Fibroblast of lung (primary cell): ENCODE results near the gene UXS1. TPM values are rescaled to one million over a fixed set of nuclear protein-coding genes. Genes with fewer than 3 reads are reported as not detected.

ENCODE experiments used
- DNase-seq, 2 donors: peaks; one replicate each; pipeline versions ENCODE4 v3.0.0 to v3.0.0-alpha.2; 2010; ENCODE audit warnings: low read depth in 2 of 2
- H2AFZ ChIP-seq: 2 replicates; pipeline ENCODE4 v1.5.1; 2012; ENCODE audit warnings: low read length, control low read depth, inconsistent platforms
- H3K27ac ChIP-seq: 2 replicates; pipeline ENCODE4 v1.5.1; 2011; ENCODE audit warnings: low read length, control low read depth; ENCODE audit not compliant: insufficient read depth
- H3K27me3 ChIP-seq: 2 replicates; pipeline ENCODE4 v1.5.1; 2011; ENCODE audit warnings: mild to moderate bottlenecking, low read length; ENCODE audit not compliant: control insufficient read depth, insufficient read depth
- H3K36me3 ChIP-seq: 2 replicates; pipeline ENCODE4 v1.5.1; 2011; ENCODE audit warnings: low read length; ENCODE audit not compliant: control insufficient read depth, insufficient read depth
- H3K4me1 ChIP-seq: 2 replicates; pipeline ENCODE4 v1.5.1; 2011; ENCODE audit warnings: low read length; ENCODE audit not compliant: control insufficient read depth, insufficient read depth; ENCODE audit errors: extremely low read depth
- H3K4me2 ChIP-seq: 2 replicates; pipeline ENCODE4 v1.5.1; 2011; ENCODE audit warnings: low read length, control low read depth; ENCODE audit not compliant: insufficient read depth; ENCODE audit errors: extremely low read depth
- H3K4me3 ChIP-seq, 4 experiments: fragments of 200-600 bp in 1 of 4; sonication (generic) in 1 of 4; replicated peaks in 1 of 4; 2 replicates each; pipeline ENCODE4 v1.5.1; 2011 to 2016; ENCODE audit warnings: low read length in 4 of 4, low read depth in 3 of 4, mild to moderate bottlenecking in 3 of 4, control low read depth in 2 of 4, inconsistent platforms in 1 of 4, mixed read lengths in 1 of 4; ENCODE audit not compliant: insufficient read depth in 1 of 4; ENCODE audit errors: control extremely low read depth in 1 of 4
- H3K79me2 ChIP-seq: 2 replicates; pipeline ENCODE4 v1.5.1; 2012; ENCODE audit warnings: mild to moderate bottlenecking, low read length, inconsistent platforms; ENCODE audit not compliant: control insufficient read depth, insufficient read depth
- H3K9ac ChIP-seq: 2 replicates; pipeline ENCODE4 v1.5.1; 2011; ENCODE audit warnings: mild to moderate bottlenecking, low read length, control low read depth; ENCODE audit not compliant: insufficient read depth
- H3K9me3 ChIP-seq: 2 replicates; pipeline ENCODE4 v1.5.1; 2012; ENCODE audit warnings: low read depth, low read length; ENCODE audit not compliant: control insufficient read depth, insufficient read depth
- H4K20me1 ChIP-seq: 2 replicates; pipeline ENCODE4 v1.5.1; 2011; ENCODE audit warnings: low read length; ENCODE audit not compliant: control insufficient read depth, insufficient read depth; ENCODE audit errors: extremely low read depth
- CTCF ChIP-seq, 2 donors: IDR thresholded peaks in 1 of 2; conservative IDR thresholded peaks in 1 of 2; 1 replicate in 1 of 2; 2 replicates in 1 of 2; pipeline ENCODE4 v1.5.1; 2011 to 2012; ENCODE audit warnings: low read length in 2 of 2, control low read depth in 1 of 2, inconsistent platforms in 1 of 2, low read depth in 1 of 2, mild to moderate bottlenecking in 1 of 2
- EZH2 ChIP-seq: IDR thresholded peaks from 2 replicates; pipeline ENCODE4 v1.5.1; 2012; ENCODE audit warnings: low read length, control low read depth, mild to moderate bottlenecking; ENCODE audit errors: missing control alignments
- polyA plus RNA-seq, 2 donors: library from polyadenylated mRNA; depleted of rRNA in 1 of 2; stranded (reverse) in 1 of 2; unstranded in 1 of 2; fragments of >200 nt; gene quantifications; 2 replicates each; pipeline ENCODE4 v1.2.1, GENCODE V29; 2011 to 2012; ENCODE audit warnings: missing spikeins in 1 of 2
- total RNA-seq: library from RNA; depleted of rRNA; stranded (reverse); fragments of >200 nt; gene quantifications from 2 replicates; pipeline ENCODE4 v1.2.1, GENCODE V29; 2014

Gene UXS1
- total and polyA plus RNA-seq, 2 donors (not counting 1 experiment from before 2014, with no cell fraction given): 23.1 to 59.8 TPM

DNA sequence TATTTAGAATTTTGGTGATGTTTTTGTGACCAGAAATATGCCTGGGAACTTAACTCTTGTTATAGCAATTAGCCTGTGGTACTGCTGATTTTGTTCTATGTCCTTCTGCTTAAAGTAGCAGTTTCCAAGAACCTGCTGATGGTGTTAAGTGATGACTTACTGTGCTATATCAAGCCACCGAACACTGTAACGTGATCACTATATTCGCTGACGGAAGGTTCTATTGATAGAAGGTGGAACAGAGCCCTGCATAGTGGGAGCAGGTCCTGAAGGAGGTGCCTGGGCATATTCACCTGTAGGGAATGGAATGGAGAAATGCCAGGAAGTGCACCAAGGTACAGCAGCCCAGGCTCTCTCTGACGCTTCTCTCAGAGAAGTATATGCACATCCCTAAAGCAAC is 76.8 kb downstream of the UXS1 start:
- Histone ChIP-seq H3K79me2 (no peaks in the 10 kb centered on the region), H3K36me3 (peaks cover 2% of the 10 kb centered on the region), H3K9ac (no peak overlapping the region), H3K4me1 (peaks cover 4% of the 10 kb centered on the region), H3K4me2 (no peak overlapping the region), H4K20me1 (no peaks in the 10 kb centered on the region), H2AFZ (no peak overlapping the region), H3K9me3 (no peaks in the 10 kb centered on the region), H3K27me3 (no peaks in the 10 kb centered on the region), H3K4me3 (no peak overlapping the region), H3K27ac (no peak overlapping the region)
- no peak for DNase-seq
- TF ChIP-seq CTCF (conservative IDR thresholded peaks at IDR 0.05 in 1 of 2, IDR thresholded peaks at IDR 0.05 in 1 of 2; ENCODE audit: low read depth in 1 of 2, low read length in 2 of 2) (no peak), EZH2 (no peak)

DNA sequence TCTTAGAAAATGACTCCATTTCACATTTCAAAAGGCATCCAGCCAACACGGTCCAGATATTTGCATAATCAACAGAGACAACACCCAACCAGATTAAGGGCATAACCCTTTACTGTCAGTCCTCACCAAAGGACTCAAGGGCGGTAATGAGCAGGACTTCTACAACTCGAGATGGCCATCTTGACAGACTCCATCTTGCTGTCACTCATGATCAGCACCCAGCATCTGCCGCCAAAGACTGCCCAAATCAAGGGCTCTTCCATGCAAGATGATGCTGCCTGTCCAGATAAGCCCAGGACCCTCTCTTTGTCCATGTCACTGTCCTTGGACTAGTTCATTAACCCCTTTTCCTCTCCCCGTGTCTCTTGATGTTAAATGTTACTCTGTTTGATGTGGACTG is 77.9 kb downstream of the UXS1 start:
- no peak for DNase-seq
- H3K27ac ChIP-seq: no peak overlapping the region
- no peak overlapping the region for H3K4me3 ChIP-seq
- H3K27me3 ChIP-seq: no peaks in the 10 kb centered on the region
- H2AFZ ChIP-seq: no peak overlapping the region
- peaks cover 2% of the 10 kb centered on the region for H3K36me3 ChIP-seq
- H4K20me1 ChIP-seq: no peaks in the 10 kb centered on the region
- peaks cover 4% of the 10 kb centered on the region for H3K4me1 ChIP-seq
- no peaks in the 10 kb centered on the region for H3K79me2 ChIP-seq
- H3K9ac ChIP-seq: no peak overlapping the region
- no peaks in the 10 kb centered on the region for H3K9me3 ChIP-seq
- no peak overlapping the region for H3K4me2 ChIP-seq
- TF ChIP-seq EZH2 (no peak), CTCF (conservative IDR thresholded peaks at IDR 0.05 in 1 of 2, IDR thresholded peaks at IDR 0.05 in 1 of 2; ENCODE audit: low read depth in 1 of 2, low read length in 2 of 2) (no peak)

- Histone ChIP-seq H3K4me2 (no peak overlapping the region), H3K27ac (no peak overlapping the region), H3K4me1 (peaks cover 4% of the 10 kb centered on the region), H3K9me3 (no peaks in the 10 kb centered on the region), H2AFZ (no peak overlapping the region), H4K20me1 (no peaks in the 10 kb centered on the region), H3K79me2 (no peaks in the 10 kb centered on the region), H3K4me3 (no peak overlapping the region), H3K9ac (no peak overlapping the region), H3K27me3 (no peaks in the 10 kb centered on the region), H3K36me3 (peaks cover 2% of the 10 kb centered on the region)
- no peak for DNase-seq
- TF ChIP-seq EZH2 (no peak), CTCF (conservative IDR thresholded peaks at IDR 0.05 in 1 of 2, IDR thresholded peaks at IDR 0.05 in 1 of 2; ENCODE audit: low read depth in 1 of 2, low read length in 2 of 2) (no peak)
Observed at GRCh38 chr2:106115665-106116064, 78.4 kb downstream of the UXS1 start.
